Activated T-helper 1 cell treated with anti-CD3 and anti-CD28 coated beads, Interleukin-12 subunit alpha, Interleukin-12 subunit beta, Interleukin-2, Interleukin-4 antibody, amounts not matched to agents 30 ng/mL and 10 ng/mL and 1 ng/mL, durations not matched to agents 14 hours and 24 hours and 36 hours (primary cell): Measurements from ENCODE around the gene EEF2K. TPM values are rescaled to one million over a fixed set of nuclear protein-coding genes. Genes with fewer than 3 reads are reported as not detected.
A peak's percentile ranks its signal among the peaks of the same experiment; 100 is the strongest.

Experiments
- DNase-seq: peaks from one replicate; pipeline ENCODE4 v3.0.0; 2021; ENCODE audit warnings: low spot score
- H3K27ac Mint-ChIP-seq: one replicate; pipeline ENCODE4 v1.8.0; 2021; ENCODE audit warnings: mild to moderate bottlenecking, mixed read lengths
- H3K27me3 Mint-ChIP-seq: one replicate; pipeline ENCODE4 v1.8.0; 2022; ENCODE audit warnings: mild to moderate bottlenecking, moderate library complexity, mixed read lengths; ENCODE audit not compliant: insufficient read depth
- H3K36me3 Mint-ChIP-seq: one replicate; pipeline ENCODE4 v1.8.0; 2021; ENCODE audit warnings: low read depth, mixed read lengths
- H3K4me1 Mint-ChIP-seq: one replicate; pipeline ENCODE4 v1.8.0; 2021; ENCODE audit warnings: low read depth, mixed read lengths
- H3K4me3 Mint-ChIP-seq: one replicate; pipeline ENCODE4 v1.8.0; 2021; ENCODE audit warnings: mild to moderate bottlenecking, moderate library complexity, mixed read lengths
- H3K9me3 Mint-ChIP-seq: one replicate; pipeline ENCODE4 v1.8.0; 2021; ENCODE audit warnings: mixed read lengths
- intact Hi-C: fragments of 100-400 bp; cut with micrococcal nuclease; formaldehyde crosslinking; loops from one replicate; pipeline ENCODE4 v1.15.1; 2024
- total RNA-seq: library from RNA; stranded (reverse); gene quantifications from 2 replicates; pipeline ENCODE4 v1.2.3, GENCODE V29; 2022

The EEF2K gene
- total RNA-seq, 1 donor from 2014 or later, result 28.3 TPM

DNA sequence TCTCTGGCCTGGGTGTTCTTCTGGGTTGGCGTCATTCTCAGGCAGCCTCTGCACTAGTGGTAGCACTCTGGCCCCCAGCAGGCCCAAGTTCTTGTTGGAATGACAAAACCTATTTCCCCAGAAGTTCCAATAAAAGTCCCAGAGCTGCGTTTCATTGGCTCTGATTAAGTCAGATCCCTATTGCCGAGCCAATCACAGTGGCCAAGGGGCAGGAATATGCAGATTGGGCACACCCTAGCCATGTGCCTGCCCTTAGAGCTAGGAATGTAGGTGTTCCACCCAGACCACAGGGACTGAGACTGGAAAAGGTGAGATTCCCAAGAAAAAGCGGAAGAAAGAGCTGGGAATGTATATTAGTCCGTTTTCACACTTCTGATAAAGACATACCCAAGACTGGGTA, 46.2 kb downstream of the EEF2K start:
- no peak for DNase-seq
- H3K27ac Mint-ChIP-seq, result peak overlapping the region; percentile 4
- H3K9me3 Mint-ChIP-seq, result peaks cover 4% of the 10 kb centered on the region
- H3K27me3 Mint-ChIP-seq, result no peaks in the 10 kb centered on the region
- no peaks in the 10 kb centered on the region for H3K4me1 Mint-ChIP-seq
- H3K36me3 Mint-ChIP-seq, result peaks cover 33% of the 10 kb centered on the region
- intact Hi-C loops, result no loop called here
- no peak overlapping the region for H3K4me3 Mint-ChIP-seq

DNA sequence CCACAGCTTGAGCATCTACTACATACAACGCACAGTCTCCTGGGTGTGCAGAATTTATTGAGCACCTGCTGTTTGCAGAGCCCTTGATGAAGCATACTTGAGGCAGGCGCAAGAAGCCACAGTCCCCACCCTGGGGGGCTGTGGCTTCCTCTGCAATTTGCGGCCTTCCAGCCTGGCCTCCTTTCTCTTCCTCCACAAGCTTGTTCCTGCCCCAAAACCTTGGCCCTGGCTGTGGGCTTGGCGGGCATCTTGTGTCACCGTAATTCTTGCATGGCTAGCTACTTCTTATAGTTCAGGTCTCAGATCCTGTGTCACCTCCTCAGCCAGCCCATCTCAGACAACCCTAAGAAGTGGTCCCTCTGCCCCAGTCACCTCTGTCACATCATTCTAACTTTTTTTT, 47.2 kb downstream of the EEF2K start:
- peaks cover 4% of the 10 kb centered on the region for H3K9me3 Mint-ChIP-seq
- no peak for DNase-seq
- H3K27ac Mint-ChIP-seq, result no peak overlapping the region
- intact Hi-C loops, result no loop called here
- peaks cover 39% of the 10 kb centered on the region for H3K36me3 Mint-ChIP-seq
- H3K4me3 Mint-ChIP-seq, result no peak overlapping the region
- no peaks in the 10 kb centered on the region for H3K4me1 Mint-ChIP-seq
- H3K27me3 Mint-ChIP-seq, result no peaks in the 10 kb centered on the region

DNA sequence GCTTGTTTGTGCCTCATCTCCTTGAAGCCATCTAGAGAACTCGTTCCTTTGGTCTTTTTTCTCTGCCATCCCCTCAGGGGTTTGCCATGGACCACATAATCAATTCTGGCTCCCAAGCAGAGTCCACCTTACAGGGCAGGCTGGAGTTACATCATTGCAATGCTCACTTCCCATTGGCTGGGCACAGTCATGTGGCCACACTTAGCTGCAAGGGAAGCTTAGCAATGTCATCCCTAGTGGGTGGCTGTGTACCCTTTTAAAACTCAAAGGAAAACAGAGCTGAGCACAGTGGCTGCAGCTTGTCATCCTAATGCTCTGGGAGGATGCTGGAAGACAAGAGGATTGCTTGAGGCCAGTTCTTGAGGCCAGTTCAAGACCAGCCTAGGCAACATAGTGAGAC, 49.3 kb downstream of the EEF2K start:
- intact Hi-C loops, result no loop called here
- no peak for DNase-seq
- no peak overlapping the region for H3K27ac Mint-ChIP-seq
- peaks cover 52% of the 10 kb centered on the region for H3K36me3 Mint-ChIP-seq
- H3K4me3 Mint-ChIP-seq, result no peak overlapping the region
- no peaks in the 10 kb centered on the region for H3K27me3 Mint-ChIP-seq
- no peaks in the 10 kb centered on the region for H3K4me1 Mint-ChIP-seq
- H3K9me3 Mint-ChIP-seq, result peaks cover 4% of the 10 kb centered on the region

DNA sequence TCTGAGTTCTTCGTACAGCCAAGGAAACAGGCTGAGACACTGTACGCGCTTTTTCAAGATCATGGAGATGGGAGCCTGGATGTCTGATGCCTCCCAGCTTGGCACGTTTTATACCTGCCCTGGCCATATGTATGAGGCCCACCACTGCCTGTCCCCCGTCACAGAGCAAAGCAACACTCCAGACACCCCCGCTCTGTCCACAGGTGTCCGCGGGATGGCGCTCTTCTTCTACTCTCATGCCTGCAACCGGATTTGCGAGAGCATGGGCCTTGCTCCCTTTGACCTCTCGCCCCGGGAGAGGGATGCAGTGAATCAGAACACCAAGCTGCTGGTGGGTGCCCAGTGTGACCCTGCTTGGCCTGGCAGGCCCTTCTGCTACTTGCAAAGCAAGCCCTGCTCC, 51.4 kb downstream of the EEF2K start:
- Mint-ChIP-seq H3K27me3 (no peaks in the 10 kb centered on the region), H3K27ac (no peak overlapping the region)

DNA sequence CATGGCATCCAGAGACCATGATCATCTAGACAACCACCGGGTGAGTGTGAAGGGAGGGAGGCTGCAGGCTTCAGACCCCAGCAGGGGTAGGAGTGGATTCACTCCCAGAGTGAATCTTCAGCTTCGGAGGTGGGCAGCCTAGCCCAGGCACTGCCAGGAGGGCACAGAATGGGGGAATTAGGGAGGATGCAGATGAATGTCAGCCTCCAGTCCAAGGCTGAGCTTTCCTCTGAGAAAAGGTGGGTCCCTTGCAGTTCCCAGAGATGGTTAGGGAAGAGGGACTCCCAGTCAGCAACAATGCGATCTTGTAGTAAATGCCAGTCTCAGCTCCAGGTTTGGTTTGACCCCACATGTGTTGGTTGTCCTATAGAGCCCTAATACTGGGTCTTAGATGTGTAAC, 54.4 kb downstream of the EEF2K start:
- Mint-ChIP-seq H3K36me3 (peaks cover 48% of the 10 kb centered on the region), H3K4me1 (peaks cover 24% of the 10 kb centered on the region), H3K9me3 (no peaks in the 10 kb centered on the region), H3K27ac (peak overlapping the region; percentile 29), H3K27me3 (no peaks in the 10 kb centered on the region), H3K4me3 (no peak overlapping the region)
- intact Hi-C loops, result no loop called here
- DNase-seq, result no peak

More for the DNA sequence above, 51.4 kb downstream of the EEF2K start:
- intact Hi-C loops, result no loop called here
- no peak overlapping the region for H3K4me3 Mint-ChIP-seq
- DNase-seq, result no peak
- peaks cover 4% of the 10 kb centered on the region for H3K9me3 Mint-ChIP-seq
- H3K4me1 Mint-ChIP-seq, result peaks cover 8% of the 10 kb centered on the region
- H3K36me3 Mint-ChIP-seq, result peaks cover 58% of the 10 kb centered on the region

DNA sequence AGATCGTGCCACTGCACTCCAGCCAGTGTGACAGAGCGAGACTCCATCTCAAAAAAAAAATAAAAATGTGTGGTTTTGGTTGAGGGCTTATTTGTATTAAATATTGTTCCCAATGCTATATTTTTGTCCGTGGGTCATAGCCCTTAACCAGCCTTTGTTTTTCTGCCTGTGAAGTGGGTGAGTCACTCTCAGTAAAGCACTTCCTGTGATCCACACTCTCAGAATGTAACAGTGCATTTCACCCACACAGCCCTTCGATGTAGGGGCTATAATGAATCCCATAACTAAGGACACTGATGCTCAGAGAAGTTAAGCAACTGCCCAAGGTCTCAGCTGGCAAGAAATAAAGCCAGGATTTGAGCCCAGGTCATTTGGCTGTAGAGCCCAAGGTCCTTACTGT, 56.4 kb downstream of the EEF2K start:
- H3K27me3 Mint-ChIP-seq, result no peaks in the 10 kb centered on the region
- intact Hi-C loops, result no loop called here
- peaks cover 25% of the 10 kb centered on the region for H3K4me1 Mint-ChIP-seq
- no peaks in the 10 kb centered on the region for H3K9me3 Mint-ChIP-seq
- H3K27ac Mint-ChIP-seq, result no peak overlapping the region
- H3K36me3 Mint-ChIP-seq, result peaks cover 42% of the 10 kb centered on the region
- no peak overlapping the region for H3K4me3 Mint-ChIP-seq
- DNase-seq, result no peak

DNA sequence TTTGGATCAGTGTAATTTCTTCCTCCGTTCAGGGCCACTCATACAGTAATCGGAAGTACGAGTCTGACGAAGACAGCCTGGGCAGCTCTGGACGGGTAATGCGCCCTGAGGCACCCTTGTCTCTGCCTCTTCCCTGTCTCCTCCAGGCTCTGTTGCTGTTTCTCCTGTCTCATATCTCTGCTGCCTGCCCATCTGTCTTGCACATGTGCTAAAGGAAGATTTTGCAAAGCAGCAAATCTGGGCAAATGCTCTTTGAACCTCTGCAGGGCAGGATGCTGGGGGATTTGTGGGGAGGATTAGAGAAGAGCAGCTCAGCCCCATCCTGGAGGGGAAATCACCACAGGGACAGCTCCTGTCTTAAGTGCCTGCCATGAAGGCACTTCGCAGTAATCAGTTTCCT, 58.7 kb downstream of the EEF2K start:
- no peaks in the 10 kb centered on the region for H3K27me3 Mint-ChIP-seq
- H3K9me3 Mint-ChIP-seq, result no peaks in the 10 kb centered on the region
- DNase-seq, result peak; percentile 17
- intact Hi-C loops, result no loop called here
- H3K4me3 Mint-ChIP-seq, result no peak overlapping the region
- peaks cover 25% of the 10 kb centered on the region for H3K4me1 Mint-ChIP-seq
- peaks cover 34% of the 10 kb centered on the region for H3K36me3 Mint-ChIP-seq
- no peak overlapping the region for H3K27ac Mint-ChIP-seq

DNA sequence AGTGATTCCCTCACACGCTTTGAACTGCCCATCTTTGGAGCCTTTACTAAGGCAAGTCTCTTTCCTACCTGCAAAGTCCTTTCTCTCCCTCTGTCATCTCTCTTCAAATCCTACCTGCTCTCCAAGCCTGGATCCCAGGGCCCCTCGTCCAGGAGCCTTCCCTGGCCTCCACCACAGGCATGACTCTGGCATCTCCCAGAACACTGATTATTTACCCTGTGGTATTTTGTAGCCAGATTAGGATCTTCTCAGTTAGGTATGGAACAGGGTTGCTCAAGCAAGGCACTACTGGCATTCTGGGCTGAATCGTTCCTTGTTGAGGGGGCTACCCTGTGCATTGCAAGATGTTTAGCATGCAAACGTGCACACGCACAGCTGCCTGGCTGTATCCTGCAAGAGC, 59.3 kb downstream of the EEF2K start:
- intact Hi-C loops, result no loop called here
- no peaks in the 10 kb centered on the region for H3K27me3 Mint-ChIP-seq
- H3K27ac Mint-ChIP-seq, result peak overlapping the region; percentile 45
- H3K4me1 Mint-ChIP-seq, result peaks cover 27% of the 10 kb centered on the region
- H3K9me3 Mint-ChIP-seq, result no peaks in the 10 kb centered on the region
- no peak overlapping the region for H3K4me3 Mint-ChIP-seq
- no peak for DNase-seq
- peaks cover 32% of the 10 kb centered on the region for H3K36me3 Mint-ChIP-seq

DNA sequence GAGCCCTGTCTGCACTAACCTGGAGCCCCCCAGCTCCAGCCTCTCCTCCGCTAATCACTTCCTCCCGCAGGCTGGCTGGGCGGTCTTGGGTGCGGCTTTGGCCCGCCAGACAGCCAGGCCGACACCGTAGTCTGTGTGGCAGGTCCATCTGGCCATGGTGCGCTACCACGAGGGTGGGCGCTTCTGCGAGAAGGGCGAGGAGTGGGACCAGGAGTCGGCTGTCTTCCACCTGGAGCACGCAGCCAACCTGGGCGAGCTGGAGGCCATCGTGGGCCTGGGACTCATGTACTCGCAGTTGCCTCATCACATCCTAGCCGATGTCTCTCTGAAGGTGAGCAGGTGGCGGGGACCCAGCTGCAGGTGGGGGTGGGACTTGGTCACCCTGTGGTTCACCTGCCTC, 60.5 kb downstream of the EEF2K start:
- intact Hi-C loops, result no loop called here
- Mint-ChIP-seq H3K27me3 (no peaks in the 10 kb centered on the region), H3K4me3 (no peak overlapping the region), H3K36me3 (peaks cover 32% of the 10 kb centered on the region), H3K27ac (peak overlapping the region; percentile 29), H3K4me1 (peaks cover 35% of the 10 kb centered on the region), H3K9me3 (no peaks in the 10 kb centered on the region)
- no peak for DNase-seq

DNA sequence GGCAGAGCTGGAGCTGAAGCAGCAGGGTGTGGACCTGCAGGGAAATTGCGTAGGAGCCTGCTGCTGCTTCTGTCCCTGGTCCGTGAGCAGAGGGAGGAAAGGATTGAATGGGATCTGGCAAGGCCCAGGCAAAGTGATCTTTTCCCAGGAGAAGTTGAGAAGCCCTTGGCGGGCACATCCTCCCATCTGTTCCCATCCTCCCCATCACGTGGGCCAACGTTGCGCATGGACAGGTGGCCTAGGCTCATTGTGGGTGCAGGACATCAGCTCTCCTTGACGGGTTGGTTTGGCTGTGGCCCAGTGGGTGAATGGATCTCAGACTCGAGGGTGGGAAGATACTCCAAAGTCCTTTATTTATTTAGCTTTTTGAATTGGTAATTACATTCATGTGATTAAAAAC, 61.7 kb downstream of the EEF2K start:
- no peak for DNase-seq
- no peaks in the 10 kb centered on the region for H3K27me3 Mint-ChIP-seq
- no peaks in the 10 kb centered on the region for H3K9me3 Mint-ChIP-seq
- H3K4me1 Mint-ChIP-seq, result peaks cover 30% of the 10 kb centered on the region
- peaks cover 33% of the 10 kb centered on the region for H3K36me3 Mint-ChIP-seq
- no peak overlapping the region for H3K4me3 Mint-ChIP-seq
- H3K27ac Mint-ChIP-seq, result no peak overlapping the region
- intact Hi-C loops, result no loop called here

DNA sequence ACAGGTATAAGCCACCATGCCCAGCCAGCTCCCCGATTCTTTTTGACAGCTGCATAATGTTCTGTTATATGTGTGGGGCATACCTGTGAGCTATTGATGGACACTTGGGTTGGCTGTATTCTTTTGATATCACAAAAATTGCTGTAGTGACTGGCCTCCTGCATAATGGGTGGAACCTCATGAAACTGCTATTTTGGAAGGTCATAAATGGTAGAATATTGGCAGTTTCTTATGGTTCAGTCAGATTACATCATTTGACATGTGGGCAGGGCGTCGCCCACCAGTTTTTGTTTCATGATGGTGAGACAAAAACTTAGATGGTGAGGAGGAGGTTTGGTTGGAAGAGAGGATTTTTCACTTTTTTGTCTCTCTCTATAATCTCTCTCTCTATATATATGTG, 64.4 kb downstream of the EEF2K start:
- H3K4me3 Mint-ChIP-seq, result no peak overlapping the region
- H3K27me3 Mint-ChIP-seq, result no peaks in the 10 kb centered on the region
- peaks cover 30% of the 10 kb centered on the region for H3K36me3 Mint-ChIP-seq
- no peak for DNase-seq
- no peaks in the 10 kb centered on the region for H3K9me3 Mint-ChIP-seq
- H3K27ac Mint-ChIP-seq, result no peak overlapping the region
- intact Hi-C loops, result no loop called here
- H3K4me1 Mint-ChIP-seq, result peaks cover 17% of the 10 kb centered on the region

DNA sequence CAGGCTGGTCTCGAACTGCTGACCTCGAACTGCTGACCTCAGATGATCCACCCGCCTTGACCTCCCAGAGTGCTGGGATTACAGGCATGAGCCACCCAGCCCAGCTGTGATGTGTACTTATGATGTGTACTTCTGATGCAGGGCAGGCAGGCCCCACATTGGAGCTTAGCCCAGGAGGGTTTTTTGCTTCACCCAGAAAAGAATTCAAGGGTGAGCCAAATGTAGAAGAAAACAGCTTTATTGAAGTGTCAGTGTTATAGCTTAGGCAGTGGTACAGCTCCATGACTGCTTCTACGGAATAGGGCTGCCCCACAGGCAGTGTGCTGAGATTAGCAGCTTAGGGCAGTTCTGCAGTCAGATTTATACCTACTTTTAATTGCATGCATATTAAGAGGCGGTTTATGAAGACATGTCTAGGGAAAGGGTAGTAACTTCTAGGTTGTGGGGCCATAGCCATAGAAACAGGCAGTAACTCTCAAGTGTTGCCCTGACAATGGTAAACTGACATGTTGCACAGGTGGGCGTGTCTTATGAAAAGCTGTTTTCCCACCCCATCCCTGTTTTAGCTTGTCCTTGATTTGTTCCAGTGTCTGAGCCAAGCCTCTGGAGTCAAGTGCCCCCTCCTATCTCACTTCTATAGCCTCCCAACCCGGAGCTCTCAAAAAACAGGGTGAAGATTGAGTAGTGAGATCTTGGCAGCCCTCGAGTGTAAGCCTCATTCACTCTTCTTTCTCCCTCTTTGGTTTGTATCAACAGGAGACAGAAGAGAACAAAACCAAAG, 67.0 kb downstream of the EEF2K start:
- no peak overlapping the region for H3K4me3 Mint-ChIP-seq
- peaks cover 16% of the 10 kb centered on the region for H3K4me1 Mint-ChIP-seq
- H3K9me3 Mint-ChIP-seq, result no peaks in the 10 kb centered on the region
- H3K36me3 Mint-ChIP-seq, result peaks cover 30% of the 10 kb centered on the region
- DNase-seq, result no peak
- no peak overlapping the region for H3K27ac Mint-ChIP-seq
- H3K27me3 Mint-ChIP-seq, result no peaks in the 10 kb centered on the region
- intact Hi-C loops, result no loop called here

DNA sequence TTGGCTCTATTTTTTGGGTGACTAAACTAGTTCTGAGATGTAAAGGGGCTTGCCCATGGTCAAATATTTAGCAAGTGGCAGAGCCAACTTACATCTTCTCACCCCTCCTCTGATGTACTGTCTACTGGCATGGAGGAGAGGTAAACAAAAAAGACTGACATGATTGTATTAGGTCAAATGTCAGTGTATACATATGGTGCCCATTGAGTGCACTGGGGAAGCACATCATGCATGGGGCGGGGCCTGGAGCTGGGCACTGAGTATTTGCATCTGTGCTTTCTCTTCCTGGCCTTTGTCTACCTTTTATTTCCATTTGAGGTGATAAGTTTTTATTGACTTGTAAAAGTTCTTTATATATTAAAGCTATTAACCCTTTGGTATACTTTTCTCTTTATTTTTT, 68.8 kb downstream of the EEF2K start:
- peaks cover 16% of the 10 kb centered on the region for H3K4me1 Mint-ChIP-seq
- H3K27me3 Mint-ChIP-seq, result no peaks in the 10 kb centered on the region
- peaks cover 28% of the 10 kb centered on the region for H3K36me3 Mint-ChIP-seq
- no peaks in the 10 kb centered on the region for H3K9me3 Mint-ChIP-seq
- no peak overlapping the region for H3K27ac Mint-ChIP-seq
- intact Hi-C loops, result loop anchor here (5.0 kb wide), 1 partner anchor 53 kb away; no protein-coding TSS in a partner anchor
- no peak overlapping the region for H3K4me3 Mint-ChIP-seq
- no peak for DNase-seq
